ENCODE results near the gene SLC52A3.
"Not testable (repeated sequence)": the region's sequence is repeated elsewhere in the genome, so short reads cannot be mapped to it uniquely, and the experiment has no call there.

The SLC52A3 gene

GRCh38 chr20:768426-768978 lies at the start of gene SLC52A3:
SLC52A3 (minus strand) TSS chr20:768500; CDS start chr20:765774, 2,726 bp downstream.
- DNase-seq = no peak

GRCh38 chr20:815914-816606 lies 47.8 kb upstream of the SLC52A3 start:
- peak; percentile 71 for DNase-seq

- DNase-seq = no peak
Measured at GRCh38 chr20:815226-815625, 46.9 kb upstream of the SLC52A3 start.

GRCh38 chr20:813390-813789 lies 45.1 kb upstream of the SLC52A3 start:
- no peak for DNase-seq

- DNase-seq = not testable (repeated sequence)
Measured at GRCh38 chr20:812435-812814, 44.1 kb upstream of the SLC52A3 start.

GRCh38 chr20:811776-812434 lies 43.6 kb upstream of the SLC52A3 start:
- not testable (repeated sequence) for DNase-seq

- no peak for DNase-seq
Measured at GRCh38 chr20:805713-806112, 37.4 kb upstream of the SLC52A3 start.

- DNase-seq = no peak
Measured at GRCh38 chr20:801678-802077, 33.4 kb upstream of the SLC52A3 start.

- not testable (repeated sequence) for DNase-seq
Measured at GRCh38 chr20:800026-800425, 31.7 kb upstream of the SLC52A3 start.

GRCh38 chr20:798746-799145 lies 30.4 kb upstream of the SLC52A3 start:
- not testable (repeated sequence) for DNase-seq

- DNase-seq = no peak
Measured at GRCh38 chr20:796921-797320, 28.6 kb upstream of the SLC52A3 start.

- DNase-seq = no peak
Measured at GRCh38 chr20:792248-792647, 23.9 kb upstream of the SLC52A3 start.

GRCh38 chr20:791056-791455 lies 22.8 kb upstream of the SLC52A3 start:
- no peak for DNase-seq

- DNase-seq = no peak
Measured at GRCh38 chr20:787825-788224, 19.5 kb upstream of the SLC52A3 start.

- no peak for DNase-seq
Measured at GRCh38 chr20:779771-780170, 11.5 kb upstream of the SLC52A3 start.

- no peak for DNase-seq
Measured at GRCh38 chr20:776165-776564, 7.9 kb upstream of the SLC52A3 start.

- DNase-seq = no peak
Measured at GRCh38 chr20:775679-776135, 7.4 kb upstream of the SLC52A3 start.

GRCh38 chr20:774660-775057 lies 6.4 kb upstream of the SLC52A3 start:
- DNase-seq = no peak

GRCh38 chr20:774016-774659 lies 5.8 kb upstream of the SLC52A3 start:
- DNase-seq = no peak

- DNase-seq = no peak
Measured at GRCh38 chr20:772806-773205, 4.5 kb upstream of the SLC52A3 start.

- DNase-seq = no peak
Measured at GRCh38 chr20:771741-772464, 3.6 kb upstream of the SLC52A3 start.

GRCh38 chr20:770691-771090 lies 2.4 kb upstream of the SLC52A3 start:
- DNase-seq = no peak

- DNase-seq = no peak
Measured at GRCh38 chr20:766906-767305, 1.4 kb downstream of the SLC52A3 start.
